ENCODE data around the gene NLRP8. TPM values are rescaled to one million over a fixed set of nuclear protein-coding genes. Genes with fewer than 3 reads are reported as not detected.
"Not testable (repeated sequence)": the region's sequence is repeated elsewhere in the genome, so short reads cannot be mapped to it uniquely, and the experiment has no call there.

The NLRP8 gene
- total RNA-seq, 1 experiment from 2014 or later = not detected

DNA sequence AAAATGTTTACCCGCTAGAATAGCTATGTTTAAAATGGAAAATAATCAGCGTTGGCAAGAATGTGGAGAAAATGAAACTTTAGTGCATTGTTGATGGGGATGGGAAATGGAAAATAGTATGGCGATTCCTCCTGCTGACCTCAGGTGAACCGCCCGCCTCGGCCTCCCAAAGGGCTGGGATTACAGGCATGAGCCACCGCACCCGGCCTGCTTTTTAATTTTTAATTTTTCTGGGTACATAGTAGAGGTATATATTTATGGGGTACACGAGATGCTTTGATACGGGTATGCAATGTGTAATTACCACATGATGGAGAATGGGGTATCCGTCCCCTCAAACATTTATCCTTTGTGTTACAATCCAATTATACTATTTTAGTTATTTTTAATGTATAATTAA, 7.3 kb upstream of the NLRP8 start:
- H3K4me1 ChIP-seq (ENCODE audit: insufficient read depth, low read length) = no peaks in the 10 kb centered on the region
- no TSS peak for BruUV-seq (replicated peaks)
- intact Hi-C loops (cut with micrococcal nuclease) = no loop called here
- no peaks in the 10 kb centered on the region for H4K20me1 ChIP-seq (ENCODE audit: low read length)
- no peak overlapping the region for H3K4me2 ChIP-seq (ENCODE audit: low read length)
- no peak overlapping the region for H3K4me3 ChIP-seq (ENCODE audit: low read length)
- DNase-seq (no peak), ATAC-seq (no peak)
- H3K36me3 ChIP-seq (ENCODE audit: low read depth, low read length) = no peaks in the 10 kb centered on the region
- peaks cover 51% of the 10 kb centered on the region for H3K27me3 ChIP-seq (ENCODE audit: low read length)
- no peak overlapping the region for H2AFZ ChIP-seq (ENCODE audit: low read length)
- POLR2A ChIA-PET (ENCODE audit: unreplicated experiment) = no interaction called here
- CTCF ChIA-PET = no interaction called here
- TF ChIP-seq, protein P1, sequence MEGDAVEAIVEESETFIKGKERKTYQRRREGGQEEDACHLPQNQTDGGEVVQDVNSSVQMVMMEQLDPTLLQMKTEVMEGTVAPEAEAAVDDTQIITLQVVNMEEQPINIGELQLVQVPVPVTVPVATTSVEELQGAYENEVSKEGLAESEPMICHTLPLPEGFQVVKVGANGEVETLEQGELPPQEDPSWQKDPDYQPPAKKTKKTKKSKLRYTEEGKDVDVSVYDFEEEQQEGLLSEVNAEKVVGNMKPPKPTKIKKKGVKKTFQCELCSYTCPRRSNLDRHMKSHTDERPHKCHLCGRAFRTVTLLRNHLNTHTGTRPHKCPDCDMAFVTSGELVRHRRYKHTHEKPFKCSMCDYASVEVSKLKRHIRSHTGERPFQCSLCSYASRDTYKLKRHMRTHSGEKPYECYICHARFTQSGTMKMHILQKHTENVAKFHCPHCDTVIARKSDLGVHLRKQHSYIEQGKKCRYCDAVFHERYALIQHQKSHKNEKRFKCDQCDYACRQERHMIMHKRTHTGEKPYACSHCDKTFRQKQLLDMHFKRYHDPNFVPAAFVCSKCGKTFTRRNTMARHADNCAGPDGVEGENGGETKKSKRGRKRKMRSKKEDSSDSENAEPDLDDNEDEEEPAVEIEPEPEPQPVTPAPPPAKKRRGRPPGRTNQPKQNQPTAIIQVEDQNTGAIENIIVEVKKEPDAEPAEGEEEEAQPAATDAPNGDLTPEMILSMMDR (conservative IDR thresholded peaks at IDR 0.05; ENCODE audit: low read depth, low read length) = no peak
- TF ChIP-seq EZH2 (IDR thresholded peaks at IDR 0.05; ENCODE audit: low read length, unreplicated experiment) = no peak
- no peak for TF ChIP-seq EZH2phosphoT487 (IDR thresholded peaks at IDR 0.05; ENCODE audit: borderline replicate concordance, low read length)
- H3K9me2 ChIP-seq (replicated peaks; ENCODE audit: low read length) = no peaks in the 10 kb centered on the region
- H3K79me2 ChIP-seq (ENCODE audit: low read length) = no peaks in the 10 kb centered on the region
- H3K27ac ChIP-seq (ENCODE audit: low read length) = no peak overlapping the region
- H3K9ac ChIP-seq (ENCODE audit: low read length) = no peak overlapping the region
- no peaks in the 10 kb centered on the region for H3F3A ChIP-seq (ENCODE audit: low read length, unreplicated experiment)
- no peaks in the 10 kb centered on the region for H3K9me3 ChIP-seq (ENCODE audit: low read length)

DNA sequence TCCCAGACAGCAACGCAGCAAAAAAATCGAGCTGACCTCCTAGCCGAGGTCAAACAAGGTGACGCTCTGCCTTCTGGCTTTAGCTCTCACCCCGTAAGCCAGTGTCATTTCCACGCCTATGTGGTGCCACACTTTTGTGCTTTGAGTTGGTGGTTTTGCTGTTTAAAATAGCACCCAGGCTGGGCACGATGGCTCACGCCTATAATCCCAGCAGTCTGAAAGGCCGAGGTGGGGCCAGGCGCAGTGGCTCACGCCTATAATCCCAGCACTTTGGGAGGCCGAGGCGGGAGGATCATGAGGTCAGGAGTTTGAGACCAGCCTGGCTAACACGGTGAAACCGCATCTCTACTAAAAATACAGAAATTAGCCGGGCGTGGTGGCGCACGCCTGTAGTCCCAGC, 2.9 kb downstream of the NLRP8 start:
- BruUV-seq (replicated peaks); H4K20me1 ChIP-seq (ENCODE audit: low read length); H3K9ac ChIP-seq (ENCODE audit: low read length); H3K9me3 ChIP-seq (ENCODE audit: low read length); H3F3A ChIP-seq (ENCODE audit: low read length, unreplicated experiment); H3K4me3 ChIP-seq (ENCODE audit: low read length); ATAC-seq; H3K79me2 ChIP-seq (ENCODE audit: low read length); H3K9me2 ChIP-seq (replicated peaks; ENCODE audit: low read length); H3K27ac ChIP-seq (ENCODE audit: low read length); H2AFZ ChIP-seq (ENCODE audit: low read length); CTCF ChIA-PET; POLR2A ChIA-PET (ENCODE audit: unreplicated experiment); H3K4me2 ChIP-seq (ENCODE audit: low read length); H3K4me1 ChIP-seq (ENCODE audit: insufficient read depth, low read length); H3K36me3 ChIP-seq (ENCODE audit: low read depth, low read length); DNase-seq; intact Hi-C loops (cut with micrococcal nuclease): not testable (repeated sequence)
- peaks cover 33% of the 10 kb centered on the region for H3K27me3 ChIP-seq (ENCODE audit: low read length)

DNA sequence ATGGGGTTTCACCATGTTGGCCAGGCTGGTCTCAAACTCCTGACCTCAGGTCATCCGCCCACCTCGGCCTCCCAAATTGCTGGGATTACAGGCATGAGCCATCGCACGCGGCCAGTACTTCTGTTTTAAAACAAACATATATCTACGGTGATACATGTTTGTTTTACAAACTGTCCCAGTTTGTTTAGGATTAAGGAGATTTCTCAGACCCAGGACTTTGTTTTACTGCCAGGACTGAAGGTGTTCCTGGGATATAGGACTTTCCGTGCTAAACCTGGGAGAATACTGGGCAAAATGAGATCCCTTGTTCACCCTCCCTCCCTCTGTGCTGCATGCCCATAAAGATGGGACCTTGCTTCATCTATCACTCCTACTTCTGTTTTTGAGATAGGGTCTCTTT, 8.8 kb downstream of the NLRP8 start:
- ChIA-PET POLR2A (ENCODE audit: unreplicated experiment) (no interaction called here), CTCF (no interaction called here)
- H3K4me2 ChIP-seq (ENCODE audit: low read length) = peak overlapping the region; percentile 34; the same call in 1 of the 2 replicates
- BruUV-seq (replicated peaks) = no TSS peak
- H4K20me1 ChIP-seq (ENCODE audit: low read length) = no peaks in the 10 kb centered on the region
- no peaks in the 10 kb centered on the region for H3F3A ChIP-seq (ENCODE audit: low read length, unreplicated experiment)
- ATAC-seq (peak; percentile 39), DNase-seq (peak; percentile 60)
- intact Hi-C loops (cut with micrococcal nuclease) = no loop called here
- TF ChIP-seq EZH2 (IDR thresholded peaks at IDR 0.05; ENCODE audit: low read length, unreplicated experiment) (no peak), EZH2phosphoT487 (IDR thresholded peaks at IDR 0.05; ENCODE audit: borderline replicate concordance, low read length) (no peak)
- TF ChIP-seq, protein P1 (conservative IDR thresholded peaks at IDR 0.05; ENCODE audit: low read depth, low read length) = no peak
- H3K36me3 ChIP-seq (ENCODE audit: low read depth, low read length) = no peaks in the 10 kb centered on the region
- no peak overlapping the region for H3K9ac ChIP-seq (ENCODE audit: low read length)
- peaks cover 28% of the 10 kb centered on the region for H3K4me1 ChIP-seq (ENCODE audit: insufficient read depth, low read length)
- H3K9me2 ChIP-seq (replicated peaks; ENCODE audit: low read length) = no peaks in the 10 kb centered on the region
- H3K9me3 ChIP-seq (ENCODE audit: low read length) = no peaks in the 10 kb centered on the region
- no peak overlapping the region for H3K27ac ChIP-seq (ENCODE audit: low read length)
- no peak overlapping the region for H2AFZ ChIP-seq (ENCODE audit: low read length)
- H3K27me3 ChIP-seq (ENCODE audit: low read length) = peaks cover 8% of the 10 kb centered on the region; the same call in 1 of the 2 replicates
- no peak overlapping the region for H3K4me3 ChIP-seq (ENCODE audit: low read length)
- H3K79me2 ChIP-seq (ENCODE audit: low read length) = no peaks in the 10 kb centered on the region

All from PC-3 (cell line).